IPS DF 6.9 (cell line): ENCODE measurements around the gene TRIM10.

ENCODE experiments used
- DNase-seq: peaks from one replicate; pipeline ENCODE4 v3.0.0-alpha.2; 2013; ENCODE audit warnings: low read depth, low spot score
- H3K27ac ChIP-seq: one replicate; pipeline ENCODE4 v1.5.1; 2013; ENCODE audit warnings: low read length, control low read depth
- H3K27me3 ChIP-seq: 2 replicates; pipeline ENCODE4 v1.6.1; 2013; ENCODE audit warnings: mild to moderate bottlenecking, low read length; ENCODE audit not compliant: control insufficient read depth, insufficient read depth
- H3K36me3 ChIP-seq: 2 replicates; pipeline ENCODE4 v1.6.1; 2013; ENCODE audit warnings: low read length; ENCODE audit not compliant: control insufficient read depth, insufficient read depth
- H3K4me1 ChIP-seq: 2 replicates; pipeline ENCODE4 v1.6.1; 2013; ENCODE audit warnings: low read length; ENCODE audit not compliant: control insufficient read depth, insufficient read depth
- H3K4me3 ChIP-seq: 2 replicates; pipeline ENCODE4 v1.5.1; 2013; ENCODE audit warnings: mild to moderate bottlenecking, low read length
- H3K9me3 ChIP-seq: 2 replicates; pipeline ENCODE4 v1.6.1; 2013; ENCODE audit warnings: low read length, inconsistent platforms; ENCODE audit not compliant: control insufficient read depth, insufficient read depth
- WGBS: extraction: QIAGEN DNeasy Blood & Tissue Kit; methylation state at CpG from one replicate; pipeline ENCODE4 v1.1.7; 2013; ENCODE audit warnings: mixed read lengths, missing lambda C conversion rate; ENCODE audit not compliant: insufficient read length, insufficient coverage; 5-methylcytosine and 5-hydroxymethylcytosine counted together

The TRIM10 gene

DNA sequence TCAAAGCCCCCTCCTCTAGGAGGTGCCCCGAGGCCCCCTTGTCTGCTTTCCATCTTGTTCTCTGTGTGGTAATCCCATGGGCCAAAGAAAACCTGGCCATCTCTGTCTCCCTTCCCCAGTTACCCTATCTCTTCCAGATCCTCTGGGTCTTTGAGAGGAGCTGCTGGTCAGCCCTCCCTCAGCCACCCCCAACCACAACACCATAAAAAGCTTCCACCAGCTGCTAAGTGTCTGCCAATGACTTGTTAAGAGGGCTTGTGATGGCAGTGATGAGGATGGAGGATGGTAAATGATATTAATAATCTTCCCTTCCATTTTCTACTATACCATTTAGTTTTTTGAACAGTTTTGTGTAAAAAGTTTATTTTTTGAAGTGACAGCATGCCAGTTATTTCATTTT, 34.9 kb upstream of the TRIM10 start:
- Histone ChIP-seq H3K9me3 (no peaks in the 10 kb centered on the region), H3K4me3 (no peak overlapping the region), H3K36me3 (peaks cover 19% of the 10 kb centered on the region), H3K27ac (no peak overlapping the region), H3K27me3 (no peaks in the 10 kb centered on the region), H3K4me1 (no peaks in the 10 kb centered on the region)
- no peak for DNase-seq
- WGBS = no CpG with 5 or more reads among the region's 1 CpG

DNA sequence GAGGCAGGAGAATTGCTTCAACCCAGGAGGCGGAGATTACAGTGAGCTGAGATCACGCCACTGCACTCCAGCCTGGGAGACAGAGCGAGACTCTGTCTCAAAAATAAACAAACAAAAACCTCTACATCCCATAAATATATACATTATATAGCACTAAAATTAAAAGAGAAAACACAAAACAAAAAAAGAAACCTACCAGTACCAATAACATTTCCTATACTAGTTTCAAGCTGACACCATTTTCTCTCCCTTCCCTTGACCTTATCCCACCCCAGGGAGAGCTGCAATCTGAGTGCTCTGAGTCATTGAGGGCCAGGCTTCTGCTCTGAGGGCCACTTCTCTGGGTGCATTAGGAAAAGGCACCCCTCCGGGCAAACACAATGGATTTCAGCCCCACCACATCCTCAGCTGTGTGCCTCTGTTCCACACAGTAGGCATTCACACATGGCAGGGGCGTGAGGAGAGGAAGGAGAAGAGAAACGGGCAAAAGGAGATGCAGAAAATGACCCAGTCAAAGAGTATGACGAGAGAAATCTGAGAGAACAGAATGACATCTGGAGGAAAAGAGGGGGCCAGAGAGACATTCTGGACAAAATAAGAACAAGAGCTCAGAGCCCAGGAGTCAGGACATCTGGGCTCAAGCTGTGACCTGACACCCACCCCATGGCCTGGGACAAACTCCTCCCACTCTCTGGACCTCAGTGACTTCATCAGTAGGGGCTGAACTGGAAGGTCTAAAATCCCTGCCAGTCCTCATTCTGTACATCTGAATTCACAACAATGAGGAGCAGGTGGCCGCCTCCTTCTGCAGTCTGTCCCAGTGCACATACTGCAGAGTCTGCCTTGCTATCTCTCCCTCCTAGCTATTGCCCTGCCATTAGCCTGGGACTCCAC, 34.0 kb upstream of the TRIM10 start:
- Histone ChIP-seq H3K9me3 (no peaks in the 10 kb centered on the region), H3K27me3 (no peaks in the 10 kb centered on the region), H3K4me3 (no peak overlapping the region), H3K4me1 (no peaks in the 10 kb centered on the region), H3K27ac (no peak overlapping the region), H3K36me3 (peaks cover 25% of the 10 kb centered on the region)
- WGBS = no CpG with 5 or more reads among the region's 8 CpGs
- no peak for DNase-seq

DNA sequence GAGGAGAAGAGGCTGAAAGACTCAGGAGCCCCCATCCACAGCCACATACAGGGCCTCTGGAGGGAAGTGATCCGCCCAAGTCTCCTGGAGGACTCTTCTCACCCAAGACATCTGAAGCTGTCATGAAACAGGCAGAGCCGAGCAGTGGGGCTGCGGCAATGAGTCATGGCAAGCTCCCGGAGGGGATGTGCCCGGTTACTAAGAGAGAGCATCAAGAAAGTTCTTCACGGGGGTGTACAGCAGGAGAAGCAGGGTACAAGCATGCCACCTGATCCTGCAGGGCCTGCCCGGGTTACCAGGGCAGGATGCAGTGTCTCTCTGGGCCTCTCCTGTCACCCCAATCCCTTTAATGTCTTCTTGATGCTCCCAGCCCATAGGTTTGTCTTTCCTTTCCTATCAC, 31.1 kb upstream of the TRIM10 start:
- H3K9me3 ChIP-seq = no peaks in the 10 kb centered on the region
- DNase-seq = no peak
- no peak overlapping the region for H3K27ac ChIP-seq
- no peaks in the 10 kb centered on the region for H3K4me1 ChIP-seq
- peaks cover 19% of the 10 kb centered on the region for H3K36me3 ChIP-seq
- no peak overlapping the region for H3K4me3 ChIP-seq
- WGBS = no CpG with 5 or more reads among the region's 7 CpGs
- no peaks in the 10 kb centered on the region for H3K27me3 ChIP-seq

DNA sequence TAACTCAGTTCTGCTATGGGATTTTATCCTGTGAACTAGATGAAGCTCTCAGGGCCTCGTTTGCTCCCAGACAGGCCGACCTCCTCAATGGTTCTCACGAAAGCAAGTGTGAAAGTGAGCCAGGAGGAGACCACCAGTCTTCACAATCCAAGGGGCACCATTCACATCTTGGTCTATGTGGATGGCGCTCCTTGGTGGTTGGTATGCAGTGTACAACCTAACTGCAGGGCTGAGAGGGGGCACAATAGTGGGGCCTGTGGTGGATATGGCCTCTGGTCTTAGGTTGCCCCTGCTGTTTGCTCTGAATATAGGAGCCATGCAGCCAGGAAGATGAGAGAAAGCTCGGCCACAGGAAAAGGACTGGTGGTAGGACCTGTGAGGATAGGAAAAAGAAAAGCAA, 27.5 kb upstream of the TRIM10 start:
- Histone ChIP-seq H3K9me3 (no peaks in the 10 kb centered on the region), H3K4me3 (no peak overlapping the region), H3K27ac (no peak overlapping the region), H3K36me3 (peaks cover 25% of the 10 kb centered on the region), H3K4me1 (no peaks in the 10 kb centered on the region), H3K27me3 (no peaks in the 10 kb centered on the region)
- WGBS = no CpG with 5 or more reads among the region's 5 CpGs
- no peak for DNase-seq

DNA sequence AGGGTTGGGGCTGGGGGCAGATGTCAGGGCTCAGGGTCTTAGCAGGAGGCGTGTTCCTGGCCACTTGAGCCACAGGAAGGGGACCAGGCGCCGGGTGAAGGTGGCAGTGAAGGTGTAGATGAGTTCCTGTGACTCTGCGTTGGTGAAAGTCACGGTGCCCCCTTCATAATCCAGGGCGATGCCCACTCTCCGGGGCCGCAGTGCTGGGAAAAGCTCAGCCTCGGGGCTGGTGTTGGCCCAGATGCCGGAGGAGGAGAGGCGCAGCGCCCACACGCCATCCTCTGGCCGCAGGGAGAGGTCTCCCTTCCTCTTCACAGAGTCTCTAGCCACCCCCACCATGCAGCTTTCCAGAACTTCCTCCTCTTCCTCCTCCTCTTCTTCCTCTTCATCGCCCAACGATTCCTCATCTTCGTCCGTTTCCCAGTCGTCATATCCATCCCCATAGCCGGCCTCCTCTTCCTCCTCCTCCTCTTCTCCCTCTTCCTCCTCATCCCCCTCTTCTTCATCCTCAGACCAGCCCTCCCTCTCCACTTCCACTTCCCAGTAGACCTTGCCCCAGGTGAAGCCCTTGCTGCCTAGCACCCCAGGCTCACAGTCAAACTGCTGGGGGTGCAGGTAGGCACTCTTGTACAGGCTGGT, 25.0 kb upstream of the TRIM10 start:
- H3K27me3 ChIP-seq = no peaks in the 10 kb centered on the region
- 100% methylated on average over 6 of the region's 20 CpGs for WGBS
- no peaks in the 10 kb centered on the region for H3K4me1 ChIP-seq
- peaks cover 23% of the 10 kb centered on the region for H3K36me3 ChIP-seq
- H3K4me3 ChIP-seq = no peak overlapping the region
- no peak overlapping the region for H3K27ac ChIP-seq
- no peaks in the 10 kb centered on the region for H3K9me3 ChIP-seq
- DNase-seq = no peak

DNA sequence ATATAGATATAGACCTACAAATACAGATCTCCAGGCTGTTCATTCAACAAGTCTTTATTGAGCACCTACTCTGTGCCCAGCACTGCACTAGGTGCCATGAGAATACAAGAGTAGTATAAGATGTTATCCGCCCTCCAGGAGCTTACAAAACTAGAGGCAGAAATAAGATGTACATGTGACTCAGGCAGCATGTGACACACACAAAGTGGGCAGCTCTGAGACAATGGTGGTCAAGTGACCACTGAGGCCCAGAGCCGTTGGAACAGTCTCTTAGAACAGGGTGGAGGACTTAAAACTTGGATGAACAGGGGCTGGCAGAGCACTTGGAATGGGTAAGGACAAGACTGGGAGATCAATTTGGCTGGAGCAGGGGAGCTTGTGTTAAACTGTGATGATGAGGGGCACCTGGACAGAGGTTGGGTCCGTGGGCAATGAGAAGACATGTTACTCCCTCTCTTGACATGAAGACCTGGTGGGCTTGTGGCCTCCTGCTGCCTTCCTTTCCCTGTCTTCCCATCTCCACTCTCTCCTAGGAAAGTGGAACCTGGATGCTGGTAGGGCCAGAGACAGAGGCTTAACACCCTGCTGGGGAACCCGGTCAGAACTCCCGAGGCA, 23.5 kb upstream of the TRIM10 start:
- no peak overlapping the region for H3K4me3 ChIP-seq
- H3K27me3 ChIP-seq = no peaks in the 10 kb centered on the region
- no peak for DNase-seq
- H3K4me1 ChIP-seq = no peaks in the 10 kb centered on the region
- H3K36me3 ChIP-seq = peaks cover 12% of the 10 kb centered on the region
- WGBS = no CpG with 5 or more reads among the region's 5 CpGs
- H3K9me3 ChIP-seq = no peaks in the 10 kb centered on the region
- no peak overlapping the region for H3K27ac ChIP-seq

DNA sequence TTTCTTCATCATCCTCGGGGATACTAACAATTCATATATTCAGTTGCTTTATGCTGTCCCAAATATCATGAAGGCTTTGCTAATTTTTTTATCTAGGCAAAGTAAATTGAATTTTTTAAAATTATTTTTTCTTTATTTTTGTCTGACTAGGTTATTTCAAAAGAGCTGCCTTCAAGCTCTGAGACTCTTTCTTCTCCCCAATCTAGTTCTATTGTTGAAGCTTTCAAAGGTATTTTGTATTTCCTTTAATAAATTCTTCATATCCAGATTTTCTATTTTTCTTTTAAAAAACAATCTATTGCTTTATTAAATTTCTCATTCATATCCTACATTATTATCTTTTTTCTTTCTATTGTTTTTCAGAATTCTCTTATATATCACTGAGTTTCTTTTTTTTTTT, 19.1 kb upstream of the TRIM10 start:
- DNase-seq = no peak
- H3K36me3 ChIP-seq = no peaks in the 10 kb centered on the region
- no peaks in the 10 kb centered on the region for H3K9me3 ChIP-seq
- H3K4me1 ChIP-seq = no peaks in the 10 kb centered on the region
- no peak overlapping the region for H3K27ac ChIP-seq
- no peaks in the 10 kb centered on the region for H3K27me3 ChIP-seq
- no peak overlapping the region for H3K4me3 ChIP-seq
- no CpG with 5 or more reads among the region's 1 CpG for WGBS

DNA sequence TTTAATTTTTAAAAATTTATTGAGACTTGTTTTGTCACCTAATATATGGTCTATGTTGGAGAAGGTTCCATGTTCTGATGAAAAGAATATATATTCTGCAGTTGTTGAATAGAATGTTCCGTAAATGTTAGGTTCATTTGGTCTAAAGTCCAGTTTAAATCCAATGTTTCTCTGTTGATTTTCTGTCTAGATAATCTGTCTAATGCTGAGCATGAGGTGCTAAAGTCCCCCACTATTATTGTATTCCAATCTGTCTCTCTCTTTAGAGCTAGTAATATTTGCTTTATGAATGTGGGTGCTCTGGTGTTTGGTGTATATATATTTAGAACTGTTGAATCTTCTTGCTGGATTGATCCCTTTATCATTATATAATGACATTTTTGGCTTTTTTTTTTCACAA, 17.8 kb upstream of the TRIM10 start:
- no CpG with 5 or more reads among the region's 1 CpG for WGBS
- Histone ChIP-seq H3K9me3 (no peaks in the 10 kb centered on the region), H3K4me3 (no peak overlapping the region), H3K27ac (no peak overlapping the region), H3K36me3 (no peaks in the 10 kb centered on the region), H3K4me1 (no peaks in the 10 kb centered on the region), H3K27me3 (no peaks in the 10 kb centered on the region)
- no peak for DNase-seq

DNA sequence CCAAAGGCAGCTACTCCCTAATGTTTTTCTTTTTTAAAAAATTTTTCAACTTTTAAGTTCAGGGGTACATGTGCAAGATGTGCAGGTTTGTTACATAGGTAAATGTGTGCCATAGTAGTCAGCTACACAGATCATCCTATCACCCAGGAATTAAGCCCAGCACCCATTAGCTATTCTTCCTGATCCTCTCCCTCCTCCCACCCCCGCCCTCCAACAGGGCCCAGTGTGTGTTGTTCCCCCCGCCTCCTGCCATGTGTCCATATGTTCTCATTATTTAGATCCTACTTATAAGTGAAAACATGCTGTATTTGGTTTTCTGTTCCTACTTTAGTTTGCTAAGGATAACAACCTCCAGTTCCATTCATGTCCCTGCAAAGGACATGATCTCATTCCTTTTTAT, 14.8 kb upstream of the TRIM10 start:
- Histone ChIP-seq H3K4me1 (no peaks in the 10 kb centered on the region), H3K36me3 (no peaks in the 10 kb centered on the region), H3K9me3 (no peaks in the 10 kb centered on the region), H3K27ac (no peak overlapping the region), H3K4me3 (no peak overlapping the region), H3K27me3 (peaks cover 11% of the 10 kb centered on the region; the same call in 1 of the 2 replicates)
- no CpG with 5 or more reads among the region's 2 CpGs for WGBS
- DNase-seq = no peak

DNA sequence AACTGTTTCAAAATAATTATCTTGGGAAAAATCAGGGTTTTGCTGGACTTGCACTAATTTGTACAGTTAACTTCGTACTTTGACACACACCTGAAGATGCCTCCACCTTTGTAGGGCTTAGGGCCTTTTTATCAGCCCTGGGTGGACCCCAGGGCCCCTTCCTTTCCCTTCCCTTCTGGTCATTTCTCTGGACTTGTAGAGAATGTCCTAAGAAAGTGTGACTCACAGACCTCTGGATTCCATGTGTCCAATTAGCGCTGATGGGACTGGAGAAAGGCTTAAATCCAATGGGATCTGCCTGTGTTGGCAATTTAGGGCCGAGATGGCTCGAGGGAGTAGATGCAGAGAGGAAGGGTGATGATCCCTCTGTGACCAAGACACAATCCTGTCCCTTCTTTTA, 11.7 kb upstream of the TRIM10 start:
- Histone ChIP-seq H3K27ac (no peak overlapping the region), H3K27me3 (peaks cover 11% of the 10 kb centered on the region; the same call in 1 of the 2 replicates), H3K4me1 (no peaks in the 10 kb centered on the region), H3K4me3 (no peak overlapping the region), H3K9me3 (no peaks in the 10 kb centered on the region), H3K36me3 (no peaks in the 10 kb centered on the region)
- DNase-seq = no peak
- WGBS = no CpG with 5 or more reads among the region's 4 CpGs
